A673 (cell line): ENCODE results near the gene TSPAN4. TPM values are rescaled to one million over a fixed set of nuclear protein-coding genes. Genes with fewer than 3 reads are reported as not detected.

ENCODE experiments used
- BruUV-seq: library from RNA; stranded (reverse); fragments of 400-500 nt; replicated peaks from 2 replicates; lab custom pipeline; 2021; lab: Mats Ljungman, UMichigan
- CTCF ChIA-PET: fragments of 300-600 bp; sonication (Branson Sonifier 250); formaldehyde crosslinking; loops from one replicate; lab custom pipeline; 2022; ENCODE audit warnings: antibody characterized with exemption; lab: Charles Lee
- POLR2A ChIA-PET: fragments of 300-600 bp; sonication (Branson Sonifier 250); formaldehyde crosslinking; loops from one replicate; lab custom pipeline; 2022; ENCODE audit warnings: antibody characterized with exemption; ENCODE audit not compliant: low non-redundant PET; lab: Charles Lee
- DNase-seq: peaks from one replicate; pipeline ENCODE4 v3.0.0-alpha.2; 2015; ENCODE audit warnings: low spot score
- H3K27ac ChIP-seq: fragments of 200-600 bp; sonication (generic); 2 replicates; pipeline ENCODE4 v1.5.1; 2016; ENCODE audit warnings: mixed run types, low read depth, mild to moderate bottlenecking, mixed read lengths, antibody characterized with exemption, low read length; ENCODE audit not compliant: poor library complexity, severe bottlenecking
- H3K27me3 ChIP-seq: fragments of 200-600 bp; sonication (generic); replicated peaks from 2 replicates; pipeline ENCODE4 v1.6.1; 2017; ENCODE audit warnings: mixed run types, low read depth, mild to moderate bottlenecking, mixed read lengths, antibody characterized with exemption, low read length; ENCODE audit not compliant: insufficient read depth, poor library complexity
- H3K36me3 ChIP-seq: fragments of 200-600 bp; sonication (generic); 2 replicates; pipeline ENCODE4 v1.6.1; 2016; ENCODE audit warnings: mixed run types, mild to moderate bottlenecking, mixed read lengths, antibody characterized with exemption, low read length; ENCODE audit not compliant: insufficient read depth, poor library complexity, severe bottlenecking
- H3K4me1 ChIP-seq: fragments of 200-600 bp; sonication (generic); 2 replicates; pipeline ENCODE4 v1.6.1; 2017; ENCODE audit warnings: mixed run types, mild to moderate bottlenecking, mixed read lengths, antibody characterized with exemption, low read length; ENCODE audit not compliant: insufficient read depth, poor library complexity, severe bottlenecking
- H3K4me3 ChIP-seq: fragments of 200-600 bp; sonication (generic); 2 replicates; pipeline ENCODE4 v1.5.1; 2016; ENCODE audit warnings: low read depth, mixed run types, mild to moderate bottlenecking, mixed read lengths, low read length; ENCODE audit not compliant: poor library complexity, severe bottlenecking
- H3K9me3 ChIP-seq: fragments of 200-600 bp; sonication (generic); 2 replicates; pipeline ENCODE4 v1.6.1; 2016; ENCODE audit warnings: mixed run types, low read depth, mild to moderate bottlenecking, mixed read lengths, antibody characterized with exemption, low read length; ENCODE audit not compliant: poor library complexity, severe bottlenecking
- EZH2 ChIP-seq: fragments of 200-600 bp; sonication (generic); IDR thresholded peaks from 2 replicates; pipeline ENCODE4 v1.6.1; 2017; ENCODE audit warnings: borderline replicate concordance, low read depth, mild to moderate bottlenecking, mixed read lengths, antibody characterized with exemption, low read length; ENCODE audit not compliant: poor library complexity, severe bottlenecking
- intact Hi-C: fragments of 100-400 bp; cut with micrococcal nuclease; formaldehyde crosslinking; loops from one replicate; pipeline ENCODE4 v1.10.0; 2022; ENCODE audit not compliant: unreplicated experiment
- total RNA-seq: library from RNA; stranded (reverse); gene quantifications from 2 replicates; pipeline ENCODE4 v1.2.3, GENCODE V29; 2021
- TF ChIP-seq, protein P1 (sequence below): fragments of 300-800, 200-600 bp; sonication (generic); conservative IDR thresholded peaks from 2 replicates; pipeline ENCODE4 v1.5.1; 2017; ENCODE audit warnings: low read depth, mild to moderate bottlenecking, antibody characterized with exemption, low read length, moderate library complexity, mixed read lengths

TSPAN4 gene
- total RNA-seq, 1 experiment from 2014 or later = 17.5 TPM

DNA sequence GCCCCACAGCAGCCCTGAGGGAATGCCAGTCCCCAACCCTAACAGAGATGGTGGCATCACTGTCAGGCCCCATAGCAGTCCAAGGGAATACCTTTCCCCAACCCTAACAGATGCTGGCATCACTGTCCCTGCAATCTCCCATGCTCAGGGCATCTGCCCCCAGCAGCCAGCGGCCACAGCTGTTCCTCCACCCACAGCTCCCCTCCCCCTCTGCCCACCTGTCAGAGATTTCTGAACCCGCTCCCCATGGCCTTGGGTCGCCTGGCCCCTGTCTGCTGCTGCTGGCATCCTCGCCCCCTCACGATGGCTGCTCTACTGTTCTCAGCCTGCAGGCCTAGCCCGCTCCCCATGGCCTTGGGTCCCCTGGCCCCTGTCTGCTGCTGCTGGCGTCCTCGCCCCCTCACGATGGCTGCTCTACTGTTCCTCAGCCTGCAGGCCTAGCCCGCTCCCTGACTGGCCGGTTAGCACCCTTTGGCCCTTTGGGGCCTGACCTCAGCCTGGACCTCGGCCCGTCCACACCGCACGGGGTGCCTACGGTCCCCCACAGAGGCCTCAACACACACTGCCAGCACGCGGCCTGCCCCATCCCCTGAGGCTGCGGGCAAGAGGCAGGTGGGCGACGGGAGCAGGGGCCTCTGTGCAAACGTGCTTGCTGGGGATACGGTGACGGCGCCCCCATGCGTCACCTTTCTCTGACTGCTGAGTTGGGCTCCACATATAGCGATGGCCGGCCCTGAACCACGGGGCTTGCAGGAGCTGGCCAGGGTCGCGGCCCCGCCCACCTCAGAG is 47.2 kb downstream of the TSPAN4 start:
- peaks cover 18% of the 10 kb centered on the region for H3K4me1 ChIP-seq
- no peak for DNase-seq
- ChIA-PET CTCF (no interaction called here), POLR2A (no interaction called here)
- no peak overlapping the region for H3K4me3 ChIP-seq
- BruUV-seq = no TSS peak
- no peaks in the 10 kb centered on the region for H3K36me3 ChIP-seq
- TF ChIP-seq, protein P1, sequence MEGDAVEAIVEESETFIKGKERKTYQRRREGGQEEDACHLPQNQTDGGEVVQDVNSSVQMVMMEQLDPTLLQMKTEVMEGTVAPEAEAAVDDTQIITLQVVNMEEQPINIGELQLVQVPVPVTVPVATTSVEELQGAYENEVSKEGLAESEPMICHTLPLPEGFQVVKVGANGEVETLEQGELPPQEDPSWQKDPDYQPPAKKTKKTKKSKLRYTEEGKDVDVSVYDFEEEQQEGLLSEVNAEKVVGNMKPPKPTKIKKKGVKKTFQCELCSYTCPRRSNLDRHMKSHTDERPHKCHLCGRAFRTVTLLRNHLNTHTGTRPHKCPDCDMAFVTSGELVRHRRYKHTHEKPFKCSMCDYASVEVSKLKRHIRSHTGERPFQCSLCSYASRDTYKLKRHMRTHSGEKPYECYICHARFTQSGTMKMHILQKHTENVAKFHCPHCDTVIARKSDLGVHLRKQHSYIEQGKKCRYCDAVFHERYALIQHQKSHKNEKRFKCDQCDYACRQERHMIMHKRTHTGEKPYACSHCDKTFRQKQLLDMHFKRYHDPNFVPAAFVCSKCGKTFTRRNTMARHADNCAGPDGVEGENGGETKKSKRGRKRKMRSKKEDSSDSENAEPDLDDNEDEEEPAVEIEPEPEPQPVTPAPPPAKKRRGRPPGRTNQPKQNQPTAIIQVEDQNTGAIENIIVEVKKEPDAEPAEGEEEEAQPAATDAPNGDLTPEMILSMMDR = no peak
- no peak for TF ChIP-seq EZH2
- intact Hi-C loops = no loop called here
- no peaks in the 10 kb centered on the region for H3K27me3 ChIP-seq
- H3K27ac ChIP-seq = peak overlapping the region; percentile 53
- H3K9me3 ChIP-seq = no peaks in the 10 kb centered on the region

DNA sequence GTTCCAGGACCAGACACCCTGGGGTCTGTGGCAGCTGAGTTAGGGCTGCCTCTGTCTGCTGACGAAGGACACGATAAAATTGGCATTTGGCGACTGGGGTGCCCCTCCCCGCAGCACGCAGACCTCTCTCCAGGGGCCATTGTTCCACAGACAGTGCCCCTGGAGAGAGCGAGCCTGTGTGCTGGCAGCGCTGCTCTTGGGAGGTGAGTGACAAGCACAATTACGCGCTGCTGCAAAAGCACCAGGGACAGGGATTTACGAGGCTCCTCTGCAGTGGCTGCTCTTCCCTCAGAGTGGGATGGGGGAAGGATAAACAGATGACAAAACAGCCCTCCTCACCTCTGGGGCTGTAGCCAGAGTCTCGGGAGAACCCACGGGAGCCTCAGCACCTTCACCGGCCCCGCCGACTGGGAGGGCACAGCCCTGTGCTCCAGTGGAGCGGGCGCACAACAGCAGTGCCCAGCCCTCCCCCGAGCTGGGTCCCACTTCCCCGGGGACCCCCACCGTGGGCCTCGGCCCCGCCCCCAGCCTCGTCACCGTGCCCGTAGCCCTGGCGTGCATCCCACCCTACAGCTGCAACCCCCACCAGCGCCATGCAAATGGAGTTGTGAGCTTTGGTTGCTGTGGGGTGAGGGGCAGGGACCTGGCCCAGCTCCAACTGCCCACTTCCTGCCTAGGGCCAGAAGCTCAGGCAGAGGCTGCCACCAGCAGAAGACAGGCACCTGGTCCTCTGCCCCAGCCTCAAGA is 48.3 kb downstream of the TSPAN4 start:
- intact Hi-C loops = no loop called here
- Histone ChIP-seq H3K4me1 (peaks cover 18% of the 10 kb centered on the region), H3K4me3 (no peak overlapping the region), H3K27ac (peak overlapping the region; percentile 53), H3K27me3 (no peaks in the 10 kb centered on the region), H3K36me3 (no peaks in the 10 kb centered on the region), H3K9me3 (no peaks in the 10 kb centered on the region)
- TF ChIP-seq EZH2 = no peak
- TF ChIP-seq, protein P1 = no peak
- DNase-seq = peak; percentile 79
- CTCF ChIA-PET = no interaction called here
- no TSS peak for BruUV-seq
- POLR2A ChIA-PET = interaction anchor here (0.7 kb wide), 1 partner anchor 16 kb away, joined by 3 read pairs; no protein-coding TSS in a partner anchor

DNA sequence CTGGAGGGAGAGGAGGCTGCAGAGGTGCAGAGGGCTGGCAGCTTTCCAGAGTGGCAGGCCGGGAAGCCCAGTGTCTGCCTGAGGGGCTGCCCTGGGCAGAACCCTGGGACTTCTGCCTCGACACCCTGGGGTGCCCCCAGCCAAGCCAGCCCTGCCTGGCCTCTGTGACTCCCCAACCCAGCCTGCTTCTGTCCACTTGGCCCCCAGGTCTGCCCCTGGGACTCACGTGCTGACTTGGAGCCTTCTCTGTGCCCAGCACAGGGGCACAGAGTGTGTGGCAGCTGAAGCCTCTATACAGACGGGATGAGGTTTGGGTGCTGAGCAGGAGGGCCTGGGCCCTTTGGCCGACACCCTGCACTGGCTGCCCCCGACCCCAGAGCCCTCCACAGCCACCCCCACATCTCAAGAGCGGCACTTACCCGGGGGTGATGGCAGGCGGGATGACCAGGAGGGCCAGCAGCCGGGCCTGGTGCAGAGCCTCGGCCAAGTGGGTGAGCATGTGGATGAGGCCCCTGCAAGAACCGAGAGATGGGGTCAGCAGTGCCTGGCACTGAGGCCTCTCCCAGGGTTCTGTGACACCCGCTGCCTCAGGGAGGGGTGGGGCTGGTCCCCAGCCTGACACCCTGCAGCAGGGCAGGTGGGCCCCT is 50.5 kb downstream of the TSPAN4 start:
- intact Hi-C loops = no loop called here
- DNase-seq = no peak
- no peak for TF ChIP-seq EZH2
- TF ChIP-seq, protein P1 = no peak
- no peak overlapping the region for H3K4me3 ChIP-seq
- no peaks in the 10 kb centered on the region for H3K9me3 ChIP-seq
- ChIA-PET CTCF (interaction anchor here (0.6 kb wide), 1 partner anchor 22 kb away, joined by 11 read pairs; no protein-coding TSS in a partner anchor), POLR2A (no interaction called here)
- no peak overlapping the region for H3K27ac ChIP-seq
- H3K4me1 ChIP-seq = peaks cover 33% of the 10 kb centered on the region
- H3K36me3 ChIP-seq = no peaks in the 10 kb centered on the region
- no peaks in the 10 kb centered on the region for H3K27me3 ChIP-seq
- no TSS peak for BruUV-seq
